ENCODE measurements around the gene NFAT5. TPM values are rescaled to one million over a fixed set of nuclear protein-coding genes. Genes with fewer than 3 reads are reported as not detected.

NFAT5 gene
- total and polyA plus RNA-seq, 12 donors, result 1.9 to 79.4 (median 50.7) TPM

GRCh38 chr16:69522041-69522578 is 43.7 kb upstream of the NFAT5 start:
- Histone ChIP-seq H3K9me3 (replicated peaks in 1 of 3) (no peaks in the 10 kb centered on the region), H3K4me3 (no peak overlapping the region), H3K27ac (no peak overlapping the region), H3K36me3 (replicated peaks in 1 of 2) (no peaks in the 10 kb centered on the region), H3K27me3 (no peaks in the 10 kb centered on the region), H3K4me1 (replicated peaks in 1 of 2) (no peaks in the 10 kb centered on the region)
- 92 to 98% (median 97%) methylated on average over 5 of the region's 5 CpGs for WGBS, 4 donors
- intact Hi-C loops (cut with DNase I), result no loop called here
- TF ChIP-seq POLR2A (IDR thresholded peaks at IDR 0.05) (no peak), CTCF (IDR thresholded peaks at IDR 0.05) (no peak)
- no peak for DNase-seq

GRCh38 chr16:69522732-69523404 is 42.9 kb upstream of the NFAT5 start:
- TF ChIP-seq POLR2A (IDR thresholded peaks at IDR 0.05) (no peak), CTCF (IDR thresholded peaks at IDR 0.05) (no peak)
- Histone ChIP-seq H3K4me3 (no peak overlapping the region), H3K27me3 (no peaks in the 10 kb centered on the region), H3K36me3 (replicated peaks in 1 of 2) (no peaks in the 10 kb centered on the region), H3K27ac (no peak overlapping the region), H3K4me1 (replicated peaks in 1 of 2) (no peaks in the 10 kb centered on the region), H3K9me3 (replicated peaks in 1 of 3) (no peaks in the 10 kb centered on the region)
- DNase-seq, result peak in 1 of 7 donors; percentile 11
- 93 to 95% (median 94%) methylated on average over 7 of the region's 7 CpGs for WGBS, 4 donors
- intact Hi-C loops (cut with DNase I), result no loop called here

- Histone ChIP-seq H3K36me3 (replicated peaks in 1 of 2) (no peaks in the 10 kb centered on the region), H3K27me3 (no peaks in the 10 kb centered on the region), H3K9me3 (replicated peaks in 1 of 3) (no peaks in the 10 kb centered on the region), H3K4me3 (no peak overlapping the region), H3K4me1 (replicated peaks in 1 of 2) (no peaks in the 10 kb centered on the region), H3K27ac (no peak overlapping the region)
- intact Hi-C loops (cut with DNase I), result no loop called here
- TF ChIP-seq CTCF (IDR thresholded peaks at IDR 0.05), result no peak
- TF ChIP-seq POLR2A (IDR thresholded peaks at IDR 0.05), result no peak
- DNase-seq, result peak in 1 of 7 donors; percentile 41
- 85 to 90% (median 89%) methylated on average over 12 to 13 of the region's 13 CpGs for WGBS, 4 donors
Observed at GRCh38 chr16:69523566-69524305, 42.0 kb upstream of the NFAT5 start.

DNA sequence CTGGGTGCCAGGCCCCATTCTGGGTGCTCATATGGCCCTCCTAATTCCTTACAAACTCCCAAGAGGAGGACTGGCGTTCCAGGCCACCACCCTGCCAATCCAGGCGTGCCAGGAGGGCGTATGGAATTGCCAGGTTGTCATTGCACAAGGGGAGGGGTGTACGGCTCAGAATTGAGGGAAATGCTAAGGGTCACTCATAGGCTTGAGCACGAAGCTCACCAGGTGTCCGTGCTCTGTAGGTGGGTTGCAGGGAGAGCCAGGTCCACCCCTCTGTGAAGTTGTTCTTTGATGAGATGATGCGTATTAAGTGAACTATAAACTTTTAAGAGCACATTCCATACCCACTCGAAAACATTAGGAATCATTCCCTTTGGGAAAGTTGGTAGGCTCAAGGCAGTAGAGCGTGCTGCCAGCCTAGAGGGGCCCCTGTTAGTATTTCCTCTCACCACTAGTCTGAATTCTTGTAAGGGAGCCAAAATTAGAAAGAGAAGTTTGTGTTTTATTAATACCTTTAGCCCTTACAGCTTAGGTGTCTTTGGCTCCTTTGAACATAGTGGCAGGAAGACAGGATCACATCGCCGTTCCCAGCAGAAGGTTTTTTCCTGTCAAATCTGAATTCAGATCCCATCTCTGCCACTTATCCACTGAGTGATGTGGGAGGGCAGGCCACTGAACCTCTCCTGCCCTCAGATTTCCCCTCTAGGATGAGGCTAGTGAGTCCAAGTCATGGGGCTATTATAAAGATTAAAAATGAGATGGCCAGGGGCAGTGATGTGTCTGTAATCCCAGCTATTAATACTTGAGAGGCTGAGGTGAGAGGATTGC is 38.7 kb upstream of the NFAT5 start:
- WGBS, 4 donors, result 89 to 94% (median 91%) methylated on average over 11 of the region's 11 CpGs
- TF ChIP-seq CTCF (IDR thresholded peaks at IDR 0.05) (no peak), POLR2A (IDR thresholded peaks at IDR 0.05) (no peak)
- intact Hi-C loops (cut with DNase I), result no loop called here
- Histone ChIP-seq H3K27ac (no peak overlapping the region), H3K27me3 (no peaks in the 10 kb centered on the region), H3K36me3 (replicated peaks in 1 of 2) (no peaks in the 10 kb centered on the region), H3K4me3 (no peak overlapping the region), H3K9me3 (replicated peaks in 1 of 3) (no peaks in the 10 kb centered on the region), H3K4me1 (replicated peaks in 1 of 2) (peaks cover 0 to 4% of the 10 kb centered on the region in 2 donors)
- peak in 1 of 7 donors; percentile 21 for DNase-seq
